Measurements from ENCODE around the gene AZGP1. TPM values are rescaled to one million over a fixed set of nuclear protein-coding genes. Genes with fewer than 3 reads are reported as not detected.

The AZGP1 gene
- total RNA-seq, 2 donors from 2014 or later = 1,167 to 4,716 TPM

DNA sequence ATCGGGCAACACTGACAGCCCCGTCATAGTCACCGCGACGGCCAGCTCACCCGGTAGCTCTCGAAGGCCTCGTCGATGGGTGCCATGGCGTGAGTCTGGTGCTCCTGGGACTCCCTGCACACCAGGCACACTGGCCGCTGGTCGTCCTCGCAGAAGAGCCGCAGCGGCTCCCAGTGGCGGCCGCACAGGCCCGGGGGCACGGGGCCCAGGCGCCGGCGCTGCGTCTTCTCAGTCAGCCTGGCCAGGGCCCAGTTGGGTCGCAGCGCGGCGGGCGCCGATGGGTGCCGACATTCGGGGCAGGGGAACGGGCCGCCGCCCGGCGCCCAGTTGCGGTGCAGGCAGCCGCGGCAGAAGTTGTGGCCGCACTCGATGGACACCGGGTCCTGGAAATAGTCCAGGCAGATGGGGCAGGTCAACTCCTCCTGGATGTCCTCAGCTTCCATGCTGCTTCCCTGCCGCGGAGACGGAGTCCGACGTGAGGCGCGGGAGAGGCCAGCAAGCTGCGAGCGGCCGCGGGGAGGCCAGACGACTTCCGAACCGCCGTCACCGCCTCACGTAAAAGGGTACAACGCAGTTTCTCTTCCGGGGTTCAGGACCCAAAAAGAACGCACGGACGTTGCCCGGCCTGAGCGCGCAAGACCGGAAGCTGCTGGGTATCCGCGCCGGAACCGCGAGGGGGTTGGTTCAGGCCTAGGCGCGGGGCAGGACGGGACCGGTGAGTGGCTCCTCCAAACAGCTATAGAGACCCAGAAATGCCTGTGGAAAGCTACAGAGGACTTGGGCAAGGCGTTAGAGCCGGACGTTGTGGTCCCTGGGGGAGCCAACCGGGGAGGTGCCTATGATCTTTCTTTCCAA lies 56.6 kb downstream of the AZGP1 start, which contains the start of gene TRIM4:
Gene TRIM4, minus strand, starts transcription at position 572 of the 855 bp plus-strand sequence. Its CDS starts 129 bp downstream, at position 443.
- Histone ChIP-seq H3K4me3 (peak within 1 kb of the TSS; percentile 71 to 89), H3K36me3 (no peaks in the 10 kb centered on the region), H3K27me3 (replicated peaks; ENCODE audit: insufficient read depth) (no peaks in the 10 kb centered on the region), H3K4me1 (replicated peaks) (no peaks in the 10 kb centered on the region), H3K9me3 (no peaks in the 10 kb centered on the region), H3K27ac (peak within 1 kb of the TSS; percentile 91 to 92)
- TF ChIP-seq POLR2AphosphoS5 (IDR thresholded peaks at IDR 0.05) (peak; percentile 95), POLR2A (IDR thresholded peaks at IDR 0.05) (peak; percentile 76)
- TF ChIP-seq, protein P1, sequence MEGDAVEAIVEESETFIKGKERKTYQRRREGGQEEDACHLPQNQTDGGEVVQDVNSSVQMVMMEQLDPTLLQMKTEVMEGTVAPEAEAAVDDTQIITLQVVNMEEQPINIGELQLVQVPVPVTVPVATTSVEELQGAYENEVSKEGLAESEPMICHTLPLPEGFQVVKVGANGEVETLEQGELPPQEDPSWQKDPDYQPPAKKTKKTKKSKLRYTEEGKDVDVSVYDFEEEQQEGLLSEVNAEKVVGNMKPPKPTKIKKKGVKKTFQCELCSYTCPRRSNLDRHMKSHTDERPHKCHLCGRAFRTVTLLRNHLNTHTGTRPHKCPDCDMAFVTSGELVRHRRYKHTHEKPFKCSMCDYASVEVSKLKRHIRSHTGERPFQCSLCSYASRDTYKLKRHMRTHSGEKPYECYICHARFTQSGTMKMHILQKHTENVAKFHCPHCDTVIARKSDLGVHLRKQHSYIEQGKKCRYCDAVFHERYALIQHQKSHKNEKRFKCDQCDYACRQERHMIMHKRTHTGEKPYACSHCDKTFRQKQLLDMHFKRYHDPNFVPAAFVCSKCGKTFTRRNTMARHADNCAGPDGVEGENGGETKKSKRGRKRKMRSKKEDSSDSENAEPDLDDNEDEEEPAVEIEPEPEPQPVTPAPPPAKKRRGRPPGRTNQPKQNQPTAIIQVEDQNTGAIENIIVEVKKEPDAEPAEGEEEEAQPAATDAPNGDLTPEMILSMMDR (IDR thresholded peaks at IDR 0.05) = peak in 3 of 4 experiments; percentile 20 to 51 (median 42)
- WGBS = under 1% methylated on average over 80 of the region's 81 CpGs
- intact Hi-C loops (cut with DNase I) = loop anchor here (10.0 kb wide), 1 partner anchor 364 kb away; the partner anchor contains the start of genes FAM200A and ZNF655
- peak; percentile 85 for DNase-seq (ENCODE audit: low spot score)

Small RNAs within 50 kb of the gene (small RNA-seq; reads per million reads assigned to genes)
- gene RF00019 (0 reads per million in 2 donors), gene RF00561 (0 reads per million in 2 donors)

Other genes starting within 250 kb of the AZGP1 start
- gene CYP3A7, start 240.8 kb downstream of the AZGP1 start, total RNA-seq = not detected
- gene CYP3A4, start 191.8 kb downstream of the AZGP1 start, total RNA-seq = not detected
- gene CYP3A43, start 148.0 kb downstream of the AZGP1 start, total RNA-seq = 10 to 100 TPM in 1 of 2 donors, under 1 TPM in 1; 0.45 to 14.3 TPM
- not detected for gene OR2AE1, start 99.0 kb downstream of the AZGP1 start, total RNA-seq
- gene TRIM4, start 56.5 kb downstream of the AZGP1 start, total RNA-seq = 10 to 100 TPM; 61.0 to 72.8 TPM
- 1 to 10 TPM; 1.2 to 3.2 TPM for gene GJC3, start 46.4 kb downstream of the AZGP1 start, total RNA-seq
- gene ZKSCAN1, start 39.6 kb upstream of the AZGP1 start, total RNA-seq = 10 to 100 TPM; 75.8 to 86.5 TPM
- gene ZSCAN21, start 73.7 kb upstream of the AZGP1 start, total RNA-seq = 10 to 100 TPM; 24.6 to 38.0 TPM
- gene ZNF3, start 105.7 kb upstream of the AZGP1 start, total RNA-seq = 10 to 100 TPM; 20.5 to 21.4 TPM
- 10 to 100 TPM; 50.8 to 78.4 TPM for gene COPS6, start 112.9 kb upstream of the AZGP1 start, total RNA-seq
- gene MCM7, start 125.4 kb upstream of the AZGP1 start, total RNA-seq = 10 to 100 TPM; 47.5 to 68.7 TPM
- gene AP4M1, start 125.6 kb upstream of the AZGP1 start, total RNA-seq = 10 to 100 TPM; 18.0 to 27.2 TPM
- 10 to 100 TPM; 68.3 to 79.8 TPM for gene TAF6, start 143.3 kb upstream of the AZGP1 start, total RNA-seq
- gene CNPY4, start 143.6 kb upstream of the AZGP1 start, total RNA-seq = 10 to 100 TPM in 1 of 2 donors, 1 to 10 TPM in 1; 1.6 to 16.1 TPM
- 1 to 10 TPM; 4.4 to 6.1 TPM for gene MBLAC1, start 150.9 kb upstream of the AZGP1 start, total RNA-seq
- gene LAMTOR4, start 172.9 kb upstream of the AZGP1 start, total RNA-seq = 100 to 1,000 TPM; 213 to 243 TPM
- gene TRAPPC14, start 182.7 kb upstream of the AZGP1 start, total RNA-seq = 10 to 100 TPM; 21.2 to 43.4 TPM
- gene GAL3ST4, start 192.6 kb upstream of the AZGP1 start, total RNA-seq = 10 to 100 TPM in 1 of 2 donors, 1 to 10 TPM in 1; 4.1 to 10.2 TPM
- 1 to 10 TPM; 1.7 to 2.8 TPM for gene GPC2, start 201.3 kb upstream of the AZGP1 start, total RNA-seq
- gene STAG3, start 201.9 kb upstream of the AZGP1 start, total RNA-seq = 10 to 100 TPM in 1 of 2 donors, 1 to 10 TPM in 1; 1.8 to 37.6 TPM
- gene PVRIG, start 243.9 kb upstream of the AZGP1 start, total RNA-seq = not detected